Spleen (tissue), 11 donors: ENCODE results near the gene IQCE. TPM values are rescaled to one million over a fixed set of nuclear protein-coding genes. Genes with fewer than 3 reads are reported as not detected.

ENCODE experiments used
- DNase-seq: peaks from one replicate; pipeline ENCODE4 v3.0.0-alpha.2; 2020
- H3K27ac ChIP-seq, 8 donors: fragments of 200-600 bp; sonication (generic) in 7 of 8; 1 replicate in 4 of 8; 2 replicates in 4 of 8; pipeline versions ENCODE4 v1.5.0 to v1.8.0; 2016 to 2021; ENCODE audit warnings: inconsistent platforms in 4 of 8, mild to moderate bottlenecking in 4 of 8, moderate library complexity in 1 of 8
- H3K27me3 ChIP-seq, 7 donors: fragments of 200-600 bp; sonication (generic) in 6 of 7; replicated peaks in 1 of 7; 1 replicate in 4 of 7; 2 replicates in 3 of 7; pipeline versions ENCODE4 v1.5.0 to v1.8.0; 2016 to 2021; ENCODE audit warnings: inconsistent platforms in 3 of 7, mild to moderate bottlenecking in 1 of 7
- H3K36me3 ChIP-seq, 6 donors: fragments of 200-600 bp; sonication (generic) in 5 of 6; 1 replicate in 4 of 6; 2 replicates in 2 of 6; pipeline versions ENCODE4 v1.5.0 to v1.8.0; 2016 to 2021; ENCODE audit warnings: inconsistent platforms in 2 of 6
- H3K4me1 ChIP-seq, 6 donors: fragments of 200-600 bp; sonication (generic) in 5 of 6; 1 replicate in 3 of 6; 2 replicates in 3 of 6; pipeline versions ENCODE4 v1.5.0 to v1.8.0; 2016 to 2021; ENCODE audit warnings: inconsistent platforms in 3 of 6
- H3K4me3 ChIP-seq, 8 donors: fragments of 200-600 bp; sonication (generic) in 7 of 8; 1 replicate in 4 of 8; 2 replicates in 4 of 8; pipeline versions ENCODE4 v1.5.0 to v1.8.0; 2016 to 2021; ENCODE audit warnings: inconsistent platforms in 4 of 8, mild to moderate bottlenecking in 4 of 8, moderate library complexity in 2 of 8
- H3K9me3 ChIP-seq, 8 donors: fragments of 200-600 bp; sonication (generic) in 7 of 8; 1 replicate in 4 of 8; 2 replicates in 4 of 8; pipeline versions ENCODE4 v1.5.0 to v1.8.0; 2016 to 2021; ENCODE audit warnings: inconsistent platforms in 4 of 8
- POLR2A ChIP-seq, 3 donors: fragments of 450-650 bp; IDR thresholded peaks; one replicate each; pipeline ENCODE4 v1.5.1; 2017; ENCODE audit warnings: antibody characterized with exemption in 3 of 3, mild to moderate bottlenecking in 1 of 3
- POLR2AphosphoS5 ChIP-seq, 3 donors: sonication (generic); formaldehyde crosslinking; IDR thresholded peaks; one replicate each; pipeline ENCODE4 v1.5.1; 2017; ENCODE audit warnings: antibody characterized with exemption in 3 of 3
- WGBS, 5 donors: extraction: QIAGEN DNeasy Blood & Tissue Kit in 3 of 5; methylation state at CpG; one replicate each; pipeline versions ENCODE4 v1.1.5 to v1.1.7; 2013 to 2018; 5-methylcytosine and 5-hydroxymethylcytosine counted together
- intact Hi-C: fragments of 100-400 bp; cut with DNase I; formaldehyde crosslinking; loops from one replicate; pipeline ENCODE4 v1.15.0; 2023; ENCODE audit warnings: low total_unique reads
- polyA plus RNA-seq, 3 donors: library from polyadenylated mRNA; stranded (reverse); fragments of 200-250 nt; gene quantifications; one replicate each; pipeline ENCODE4 v1.2.1, GENCODE V29; 2013
- total RNA-seq, 7 donors: library from RNA; depleted of rRNA in 3 of 7; stranded (reverse); fragments of >200 nt in 3 of 7; fragmentation: NEBNext Ultra II Directional in 4 of 7; extraction: Animal tissue kit (Norgen Biotek cat#: 25700) in 4 of 7; gene quantifications; one replicate each; pipeline versions ENCODE4 v1.1.0 to v1.2.1, GENCODE V29; 2016 to 2021
- TF ChIP-seq, protein P1 (sequence below), 11 experiments: fragments of 200-600 bp in 7 of 11; fragments of 450-650 bp in 4 of 11; sonication (generic) in 4 of 11; IDR thresholded peaks in 8 of 11; conservative IDR thresholded peaks in 3 of 11; 1 replicate in 7 of 11; 2 replicates in 4 of 11; pipeline versions ENCODE4 v1.4.0 to v1.8.0; 2016 to 2021; ENCODE audit warnings: antibody characterized with exemption in 11 of 11, inconsistent platforms in 4 of 11, mild to moderate bottlenecking in 1 of 11
- donor health status: healthy with polysubstance abuse.
- donor health status: DM: no; HTN: no; CAD: no; lungs with moderate emphysema.
- donor health status: DM: no; HTN: no; CAD: no.
- donor health status: Bipolar disorder and iron deficiency.
- donor health status: healthy.
- donor health status: DM: no; HTN: no; CAD: no.
- donor health status: DM: yes; HTN: yes; CAD: no.

IQCE gene
- total and polyA plus RNA-seq, 10 donors = 1.2 to 17.1 (median 11.4) TPM

DNA sequence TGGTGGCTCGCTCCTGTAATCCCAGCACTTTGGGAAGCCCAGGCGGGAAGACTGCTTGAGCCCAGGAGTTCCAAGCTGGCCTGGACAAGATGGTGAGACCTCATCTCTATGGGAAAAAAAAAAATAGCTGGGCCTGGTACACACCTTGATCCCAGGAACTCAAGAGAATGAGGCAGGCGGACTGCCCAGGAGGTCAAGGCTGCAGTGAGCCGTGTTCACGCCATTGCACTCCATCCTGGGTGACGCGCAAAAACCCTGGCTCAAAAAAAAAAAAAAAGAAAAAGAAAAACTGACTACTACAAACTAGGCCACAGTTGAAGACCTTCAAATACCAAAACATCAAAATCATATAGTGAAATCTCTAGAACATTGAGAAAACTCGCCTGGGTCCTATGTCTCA lies 7.4 kb upstream of the IQCE start:
- H3K36me3 ChIP-seq = peaks cover 0 to 57% (median 35%) of the 10 kb centered on the region in 6 donors
- intact Hi-C loops = no loop called here
- H3K4me1 ChIP-seq = peaks cover 18 to 47% (median 32%) of the 10 kb centered on the region in 6 donors
- WGBS, 5 donors = 93 to 97% (median 96%) methylated on average over 8 of the region's 8 CpGs
- no peak overlapping the region for H3K4me3 ChIP-seq
- no peaks in the 10 kb centered on the region for H3K27me3 ChIP-seq
- no peak overlapping the region for H3K27ac ChIP-seq
- no peak for DNase-seq
- no peaks in the 10 kb centered on the region for H3K9me3 ChIP-seq
- TF ChIP-seq POLR2A (IDR thresholded peaks at IDR 0.05) (no peak), POLR2AphosphoS5 (IDR thresholded peaks at IDR 0.05) (no peak)
- TF ChIP-seq, protein P1, sequence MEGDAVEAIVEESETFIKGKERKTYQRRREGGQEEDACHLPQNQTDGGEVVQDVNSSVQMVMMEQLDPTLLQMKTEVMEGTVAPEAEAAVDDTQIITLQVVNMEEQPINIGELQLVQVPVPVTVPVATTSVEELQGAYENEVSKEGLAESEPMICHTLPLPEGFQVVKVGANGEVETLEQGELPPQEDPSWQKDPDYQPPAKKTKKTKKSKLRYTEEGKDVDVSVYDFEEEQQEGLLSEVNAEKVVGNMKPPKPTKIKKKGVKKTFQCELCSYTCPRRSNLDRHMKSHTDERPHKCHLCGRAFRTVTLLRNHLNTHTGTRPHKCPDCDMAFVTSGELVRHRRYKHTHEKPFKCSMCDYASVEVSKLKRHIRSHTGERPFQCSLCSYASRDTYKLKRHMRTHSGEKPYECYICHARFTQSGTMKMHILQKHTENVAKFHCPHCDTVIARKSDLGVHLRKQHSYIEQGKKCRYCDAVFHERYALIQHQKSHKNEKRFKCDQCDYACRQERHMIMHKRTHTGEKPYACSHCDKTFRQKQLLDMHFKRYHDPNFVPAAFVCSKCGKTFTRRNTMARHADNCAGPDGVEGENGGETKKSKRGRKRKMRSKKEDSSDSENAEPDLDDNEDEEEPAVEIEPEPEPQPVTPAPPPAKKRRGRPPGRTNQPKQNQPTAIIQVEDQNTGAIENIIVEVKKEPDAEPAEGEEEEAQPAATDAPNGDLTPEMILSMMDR (IDR thresholded peaks at IDR 0.05 in 8 of 11, conservative IDR thresholded peaks at IDR 0.05 in 3 of 11) = no peak

DNA sequence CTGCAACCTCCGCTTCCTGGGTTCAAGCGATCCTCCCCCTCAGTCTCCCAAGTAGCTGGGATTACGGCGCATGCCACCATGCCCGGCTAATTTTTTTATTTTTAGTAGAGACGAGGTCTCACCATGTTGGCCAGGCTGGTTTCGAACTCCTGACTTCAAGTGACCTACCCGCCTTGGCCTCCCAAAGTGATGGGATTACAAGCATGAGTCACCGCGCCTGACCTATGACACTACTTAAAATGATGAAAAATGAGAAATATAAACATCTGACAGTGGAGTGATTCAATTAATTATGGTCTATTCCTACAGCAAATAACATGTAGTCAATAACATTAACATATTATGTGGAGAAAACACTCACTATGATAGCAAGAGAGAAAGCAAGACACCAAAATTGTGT lies 5.7 kb upstream of the IQCE start:
- Histone ChIP-seq H3K9me3 (no peaks in the 10 kb centered on the region), H3K36me3 (peaks cover 0 to 40% (median 19%) of the 10 kb centered on the region in 6 donors), H3K4me1 (peaks cover 22 to 64% (median 46%) of the 10 kb centered on the region in 6 donors), H3K27me3 (no peaks in the 10 kb centered on the region), H3K27ac (no peak overlapping the region), H3K4me3 (no peak overlapping the region)
- intact Hi-C loops = no loop called here
- no peak for DNase-seq
- no peak for TF ChIP-seq POLR2A (IDR thresholded peaks at IDR 0.05)
- 90 to 97% (median 94%) methylated on average over 10 of the region's 10 CpGs for WGBS, 5 donors

DNA sequence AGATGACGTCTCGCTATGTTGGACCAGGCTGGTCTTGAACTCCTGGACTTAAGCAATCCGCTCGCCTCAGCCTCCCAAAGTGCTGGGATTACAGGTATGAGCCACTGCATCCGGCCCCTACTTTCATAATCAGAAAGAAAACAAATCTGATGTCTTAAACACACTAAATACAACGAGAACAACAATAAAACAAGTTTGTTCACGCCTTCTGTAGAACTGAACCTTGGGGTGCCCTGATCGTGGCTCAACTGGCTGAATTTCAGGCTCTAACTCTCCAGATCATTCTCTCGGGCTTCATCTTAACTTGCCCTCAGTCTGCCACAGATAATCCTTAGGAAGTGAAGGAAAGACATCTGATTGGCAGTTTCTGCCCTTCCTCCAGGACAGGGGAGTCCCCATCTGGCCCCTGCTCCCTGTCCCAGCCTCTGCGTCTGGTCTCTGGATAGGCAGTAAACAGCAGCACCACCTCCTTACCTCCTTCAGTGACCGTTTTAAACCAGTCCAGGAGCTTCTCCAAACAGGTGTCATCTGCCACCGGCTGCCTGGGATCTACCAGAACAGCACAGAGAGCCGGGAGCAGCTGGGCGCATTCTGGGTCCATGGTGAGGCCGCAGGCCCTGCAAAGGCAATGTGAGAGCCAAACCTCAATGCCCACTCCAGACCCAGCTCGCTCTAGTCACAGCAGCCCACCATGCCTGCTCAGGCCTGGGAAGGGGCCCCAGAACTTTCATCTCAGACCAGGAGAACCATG lies 4.8 kb upstream of the IQCE start:
- 78 to 90% (median 81%) methylated on average over 16 of the region's 16 CpGs for whole genome bisulfite sequencing, 5 donors
- intact Hi-C loops = no loop called here
- no peak for DNase-seq
- H3K27me3 ChIP-seq = no peaks in the 10 kb centered on the region
- peaks cover 22 to 72% (median 54%) of the 10 kb centered on the region in 6 donors for H3K4me1 ChIP-seq
- H3K4me3 ChIP-seq = peak overlapping the region; percentile 79 to 96 (median 88)
- no peak for TF ChIP-seq POLR2AphosphoS5 (IDR thresholded peaks at IDR 0.05)
- no peak for TF ChIP-seq POLR2A (IDR thresholded peaks at IDR 0.05)
- TF ChIP-seq, protein P1 (IDR thresholded peaks at IDR 0.05 in 8 of 11, conservative IDR thresholded peaks at IDR 0.05 in 3 of 11) = no peak
- peaks cover 0 to 31% (median 10%) of the 10 kb centered on the region in 6 donors for H3K36me3 ChIP-seq
- H3K9me3 ChIP-seq = no peaks in the 10 kb centered on the region
- peak overlapping the region in 2 of 8 donors; percentile 98 to 99 for H3K27ac ChIP-seq

DNA sequence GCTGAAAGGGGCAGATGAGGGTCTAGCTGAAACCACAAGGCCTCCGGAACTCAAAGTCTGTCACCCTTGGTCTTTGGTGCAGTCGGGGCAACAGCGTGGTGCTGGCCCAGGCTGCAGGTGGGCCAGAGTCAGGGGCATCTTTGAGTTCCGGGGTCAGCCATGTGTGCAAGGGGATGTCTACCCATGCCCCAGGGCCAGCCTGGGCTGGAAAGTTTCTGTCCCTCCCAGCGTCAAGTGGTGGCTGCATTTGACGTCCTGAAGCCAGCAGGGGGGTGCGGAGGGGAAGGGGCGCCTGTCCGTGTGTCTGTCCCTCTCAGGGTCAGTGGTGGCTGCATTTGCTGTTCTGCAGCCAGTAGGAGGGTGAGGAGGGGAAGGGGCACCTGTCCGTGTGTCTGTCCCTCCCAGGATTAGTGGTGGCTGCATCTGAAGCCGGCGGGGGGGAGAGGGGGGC lies 4.1 kb upstream of the IQCE start:
- Histone ChIP-seq H3K4me1 (peaks cover 22 to 77% (median 59%) of the 10 kb centered on the region in 6 donors), H3K27ac (peak overlapping the region in 7 of 8 donors; percentile 97 to 100 (median 99))
- 0 to 4% (median 2%) methylated on average over 6 to 12 of the region's 12 CpGs for WGBS, 5 donors

More for the DNA sequence above, 4.1 kb upstream of the IQCE start:
- TF ChIP-seq, protein P1 (IDR thresholded peaks at IDR 0.05 in 8 of 11, conservative IDR thresholded peaks at IDR 0.05 in 3 of 11) = no peak
- no peak for TF ChIP-seq POLR2AphosphoS5 (IDR thresholded peaks at IDR 0.05)
- TF ChIP-seq POLR2A (IDR thresholded peaks at IDR 0.05) = no peak
- peaks cover 0 to 24% (median 9%) of the 10 kb centered on the region in 6 donors for H3K36me3 ChIP-seq
- peak overlapping the region; percentile 79 to 96 (median 88) for H3K4me3 ChIP-seq
- DNase-seq = peak; percentile 81
- intact Hi-C loops = no loop called here
- no peaks in the 10 kb centered on the region for H3K27me3 ChIP-seq
- no peaks in the 10 kb centered on the region for H3K9me3 ChIP-seq
